K562 (cell line): ENCODE data around the gene LIN28A. TPM values are rescaled to one million over a fixed set of nuclear protein-coding genes. Genes with fewer than 3 reads are reported as not detected.

Experiments used
- ARHGAP35 ChIP-seq: fragments of 450-650 bp; IDR thresholded peaks from 2 replicates; pipeline ENCODE4 v1.6.1; 2018; ENCODE audit not compliant: partially characterized antibody
- ARID3A ChIP-seq: IDR thresholded peaks from 2 replicates; pipeline ENCODE4 v1.6.1; 2012; ENCODE audit warnings: low read depth, low read length, improper control_type of control experiment, borderline replicate concordance
- CEBPG ChIP-seq, 3 experiments: fragments of 200-800 bp in 1 of 3; sonication (Bioruptor generic) in 1 of 3; sonication (generic) in 1 of 3; formaldehyde crosslinking in 1 of 3; IDR thresholded peaks in 2 of 3; conservative IDR thresholded peaks in 1 of 3; 2 replicates each; pipeline versions ENCODE4 v1.6.1 to v1.8.0; 2016 to 2022; ENCODE audit warnings: missing compliant biosample characterization in 2 of 3, missing genetic modification characterization in 2 of 3, mild to moderate bottlenecking in 1 of 3, missing genetic modification reagents in 1 of 3
- E2F5 ChIP-seq: sonication (generic); formaldehyde crosslinking; IDR thresholded peaks from 2 replicates; pipeline ENCODE4 v1.8.0; 2022; ENCODE audit warnings: mild to moderate bottlenecking, missing genetic modification reagents
- EGR1 ChIP-seq: fragments of 450-650 bp; conservative IDR thresholded peaks from 2 replicates; pipeline ENCODE4 v1.6.1; 2017; ENCODE audit warnings: mild to moderate bottlenecking
- FOXP4 ChIP-seq: sonication (generic); formaldehyde crosslinking; IDR thresholded peaks from 2 replicates; pipeline ENCODE4 v1.8.0; 2022; ENCODE audit warnings: mild to moderate bottlenecking, missing genetic modification reagents, borderline replicate concordance
- HNRNPLL ChIP-seq: fragments of 200-400 bp; formaldehyde crosslinking; IDR thresholded peaks from 2 replicates; pipeline ENCODE4 v1.6.1; 2017; ENCODE audit warnings: low read length, low read depth, mild to moderate bottlenecking; ENCODE audit not compliant: poor library complexity, severe bottlenecking
- KLF10 ChIP-seq: fragments of 250-450 bp; sonication (Bioruptor Pico); IDR thresholded peaks from 2 replicates; pipeline ENCODE4 v1.6.1; 2021; ENCODE audit warnings: matching md5 sums
- NCOA4 ChIP-seq: fragments of 450-650 bp; IDR thresholded peaks from 2 replicates; pipeline ENCODE4 v1.6.1; 2018; ENCODE audit warnings: mild to moderate bottlenecking; ENCODE audit not compliant: partially characterized antibody
- RB1 ChIP-seq: fragments of 450-650 bp; IDR thresholded peaks from 2 replicates; pipeline ENCODE4 v1.6.1; 2017; ENCODE audit warnings: low read depth, mild to moderate bottlenecking
- RCOR1 ChIP-seq, 2 experiments: IDR thresholded peaks; 2 replicates each; pipeline ENCODE4 v1.6.1; 2012; ENCODE audit warnings: low read depth in 2 of 2, low read length in 2 of 2, borderline replicate concordance in 1 of 2, improper control_type of control experiment in 1 of 2
- TAF9B ChIP-seq: fragments of 450-650 bp; IDR thresholded peaks from 2 replicates; pipeline ENCODE4 v1.6.1; 2018; ENCODE audit warnings: mild to moderate bottlenecking; ENCODE audit not compliant: partially characterized antibody
- THRAP3 ChIP-seq: fragments of 450-650 bp; IDR thresholded peaks from 2 replicates; pipeline ENCODE4 v1.6.1; 2016; ENCODE audit warnings: mild to moderate bottlenecking, inconsistent platforms, borderline replicate concordance
- YY1 ChIP-seq, 3 experiments: IDR thresholded peaks; 2 replicates each; pipeline ENCODE4 v1.6.1; 2011; ENCODE audit warnings: low read length in 2 of 3, mild to moderate bottlenecking in 2 of 3, moderate library complexity in 2 of 3, borderline replicate concordance in 1 of 3, control low read depth in 1 of 3, low read depth in 1 of 3; ENCODE audit not compliant: insufficient read depth in 3 of 3, insufficient replicate concordance in 2 of 3, control insufficient read depth in 1 of 3, insufficient read length in 1 of 3; ENCODE audit errors: extremely low read depth in 1 of 3
- ZC3H8 ChIP-seq: fragments of 450-650 bp; IDR thresholded peaks from 2 replicates; pipeline ENCODE4 v1.6.1; 2017
- ZFP36 ChIP-seq: fragments of 150-350 bp; IDR thresholded peaks from 2 replicates; pipeline ENCODE4 v1.6.1; 2018; ENCODE audit warnings: low read length, low read depth; ENCODE audit not compliant: partially characterized antibody
- ZNF121 ChIP-seq: sonication (generic); formaldehyde crosslinking; conservative IDR thresholded peaks from 2 replicates; pipeline ENCODE4 v1.8.0; 2022; ENCODE audit warnings: missing genetic modification reagents
- ZNF175 ChIP-seq: fragments of 200-800 bp; sonication (Bioruptor generic); IDR thresholded peaks from 2 replicates; pipeline ENCODE4 v1.6.1; 2016; ENCODE audit warnings: low read depth, mild to moderate bottlenecking, missing genetic modification characterization, missing compliant biosample characterization
- ZNF23 ChIP-seq: fragments of 250-450 bp; sonication (Bioruptor Pico); IDR thresholded peaks from 2 replicates; pipeline ENCODE4 v1.4.0; 2020; ENCODE audit warnings: mild to moderate bottlenecking
- ZNF436 ChIP-seq: fragments of 250-450, 450-650 bp; sonication (Bioruptor Pico); formaldehyde crosslinking; IDR thresholded peaks from 2 replicates; pipeline ENCODE4 v1.7.0; 2020; ENCODE audit warnings: mild to moderate bottlenecking
- ZNF444 ChIP-seq: fragments of 250-450 bp; sonication (Bioruptor Pico); IDR thresholded peaks from 2 replicates; pipeline ENCODE4 v1.4.0; 2020; ENCODE audit warnings: mild to moderate bottlenecking, moderate library complexity
- ZNF561 ChIP-seq: fragments of 450-650 bp; formaldehyde crosslinking; conservative IDR thresholded peaks from 2 replicates; pipeline ENCODE4 v1.4.0; 2020; ENCODE audit warnings: mild to moderate bottlenecking, moderate library complexity
- ZNF57 ChIP-seq: fragments of 450-650 bp; formaldehyde crosslinking; IDR thresholded peaks from 2 replicates; pipeline ENCODE4 v1.4.0; 2020; ENCODE audit warnings: mild to moderate bottlenecking, moderate library complexity
- ZNF707 ChIP-seq: fragments of 250-450 bp; sonication (Bioruptor Pico); conservative IDR thresholded peaks from 2 replicates; pipeline ENCODE4 v1.8.0; 2022; ENCODE audit warnings: inconsistent platforms, mild to moderate bottlenecking, moderate library complexity
- ZNF785 ChIP-seq: fragments of 250-450 bp; sonication (Bioruptor Pico); IDR thresholded peaks from 2 replicates; pipeline ENCODE4 v1.4.0; 2020; ENCODE audit warnings: mild to moderate bottlenecking
- polyA plus RNA-seq, 8 experiments: library from polyadenylated mRNA; depleted of rRNA in 4 of 8; stranded (reverse) in 5 of 8; unstranded in 3 of 8; fragments of >200 nt; fragmentation: Nextera tagmentation in 2 of 8; fragmentation: Illumina TruSeq in 1 of 8; extraction: Ambion mirVana in 2 of 8; extraction: Trizol in 1 of 8; gene quantifications; 2 replicates each; pipeline versions ENCODE4 v1.2.1 to v1.2.3, GENCODE V29; 2011 to 2014; ENCODE audit warnings: inconsistent platforms in 1 of 8, missing spikeins in 1 of 8
- total RNA-seq, 7 experiments: library from RNA; depleted of rRNA in 6 of 7; stranded (reverse); fragments of >200 nt in 6 of 7; fragmentation: Illumina TruSeq in 2 of 7; extraction: Trizol in 2 of 7; gene quantifications; 2 replicates each; pipeline versions ENCODE4 v1.2.1 to v1.2.3, GENCODE V29; 2011 to 2021; ENCODE audit warnings: low replicate concordance in 1 of 7

The LIN28A gene
- total and polyA plus RNA-seq, 9 of the 15 experiments (the other 6 are each of a cell fraction or from before 2014, with no cell fraction given) = 0.80 to 5.4 (median 3.9) TPM

- TF ChIP-seq ARID3A (0 out of 2 replicates have a peak, but pooled peaks have one; percentile 38), ZNF57 (no peak), THRAP3 (no peak), HNRNPLL (no peak), E2F5 (CRISPR knock-in tag) (peak; percentile 100), ZNF444 (CRISPR knock-in tag) (0 out of 2 replicates have a peak, but pooled peaks have one; percentile 44), FOXP4 (CRISPR knock-in tag) (peak; percentile 99), ZNF707 (CRISPR knock-in tag) (0 out of 2 replicates have a peak, but pooled peaks have one; percentile 9), ZC3H8 (no peak), RCOR1 (IDR thresholded peaks at IDR 0.05; ENCODE audit: borderline replicate concordance in 1 of 2, low read depth in 2 of 2, low read length in 2 of 2) (peak; percentile 53 to 100; a peak in 3 of 4 replicates), ZNF121 (CRISPR knock-in tag) (peak; percentile 77), ZNF175 (CRISPR knock-in tag) (peak; percentile 99), ARHGAP35 (no peak), ZNF23 (0 out of 2 replicates have a peak, but pooled peaks have one; percentile 64), ZNF785 (CRISPR knock-in tag) (no peak), TAF9B (no peak), ZFP36 (no peak), RB1 (peak; percentile 81), YY1 (IDR thresholded peaks at IDR 0.05; ENCODE audit: borderline replicate concordance in 1 of 3, control insufficient read depth in 1 of 3, extremely low read depth in 1 of 3, insufficient read depth in 3 of 3, insufficient read length in 1 of 3, insufficient replicate concordance in 2 of 3, low read depth in 1 of 3, low read length in 2 of 3) (peak in 1 of 3 experiments; percentile 51), EGR1 (no peak), NCOA4 (no peak), ZNF436 (CRISPR knock-in tag) (no peak), CEBPG (CRISPR knock-in tag; IDR thresholded peaks at IDR 0.05) (peak; percentile 78; the same call in 1 of the 2 replicates), CEBPG (tag; conservative IDR thresholded peaks at IDR 0.05 in 1 of 2, IDR thresholded peaks at IDR 0.05 in 1 of 2) (no peak), ZNF561 (CRISPR knock-in tag) (no peak), KLF10 (CRISPR knock-in tag) (no peak)
Measured at GRCh38 chr1:26408604-26409003, 2.0 kb upstream of the LIN28A start (continued).
